K562 (cell line): ENCODE data around the gene UNKL. TPM values are rescaled to one million over a fixed set of nuclear protein-coding genes. Genes with fewer than 3 reads are reported as not detected.
A peak's percentile ranks its signal among the peaks of the same experiment; 100 is the strongest.

ENCODE experiments used
- AFF4 ChIP-seq: sonication (generic); formaldehyde crosslinking; IDR thresholded peaks from 2 replicates; pipeline ENCODE4 v1.8.0; 2023; ENCODE audit warnings: mild to moderate bottlenecking, missing genetic modification reagents
- ARID2 ChIP-seq: fragments of 450-650 bp; IDR thresholded peaks from 2 replicates; pipeline ENCODE4 v1.6.1; 2017; ENCODE audit warnings: antibody characterized with exemption, mild to moderate bottlenecking
- CHD2 ChIP-seq: IDR thresholded peaks from 2 replicates; pipeline ENCODE4 v1.6.1; 2011; ENCODE audit warnings: low read depth, low read length
- DDX20 ChIP-seq: fragments of 450-650 bp; IDR thresholded peaks from 2 replicates; pipeline ENCODE4 v1.6.1; 2016; ENCODE audit warnings: missing genetic modification characterization, low read depth, mild to moderate bottlenecking, missing compliant biosample characterization, moderate library complexity
- FOXP1 ChIP-seq: sonication (generic); formaldehyde crosslinking; IDR thresholded peaks from 2 replicates; pipeline ENCODE4 v1.8.0; 2022; ENCODE audit warnings: mild to moderate bottlenecking, missing genetic modification reagents
- HDAC1 ChIP-seq, 2 experiments: fragments of 450-650 bp; IDR thresholded peaks; 2 replicates each; pipeline ENCODE4 v1.6.1; 2016 to 2017; ENCODE audit warnings: inconsistent platforms in 1 of 2, mild to moderate bottlenecking in 1 of 2, moderate library complexity in 1 of 2
- KDM2B ChIP-seq: fragments of 250-450 bp; sonication (Bioruptor Pico); IDR thresholded peaks from 2 replicates; pipeline ENCODE4 v1.8.0; 2021; ENCODE audit warnings: mild to moderate bottlenecking, moderate library complexity
- KDM4B ChIP-seq, 2 experiments: fragments of 450-650 bp in 1 of 2; sonication (generic) in 1 of 2; IDR thresholded peaks; 2 replicates each; pipeline ENCODE4 v1.6.1; 2016 to 2017; ENCODE audit warnings: borderline replicate concordance in 2 of 2, antibody characterized with exemption in 1 of 2, low read depth in 1 of 2, mild to moderate bottlenecking in 1 of 2
- NUFIP1 ChIP-seq: fragments of 450-650 bp; IDR thresholded peaks from 2 replicates; pipeline ENCODE4 v1.6.1; 2018; ENCODE audit not compliant: partially characterized antibody
- PTBP1 ChIP-seq: fragments of 200-400 bp; formaldehyde crosslinking; IDR thresholded peaks from 2 replicates; pipeline ENCODE4 v1.6.1; 2017; ENCODE audit warnings: low read depth, low read length
- SLC30A9 ChIP-seq: fragments of 250-450 bp; sonication (Bioruptor Pico); IDR thresholded peaks from 2 replicates; pipeline ENCODE4 v1.8.0; 2022; ENCODE audit warnings: mild to moderate bottlenecking, moderate library complexity
- SMAD1 ChIP-seq: fragments of 150-350 bp; IDR thresholded peaks from 2 replicates; pipeline ENCODE4 v1.6.1; 2014; ENCODE audit warnings: low read length, low read depth; ENCODE audit not compliant: partially characterized antibody
- TRIM24 ChIP-seq, 2 experiments: fragments of 450-650 bp; IDR thresholded peaks; 2 replicates each; pipeline ENCODE4 v1.6.1; 2016
- USF2 ChIP-seq: sonication (generic); formaldehyde crosslinking; IDR thresholded peaks from 2 replicates; pipeline ENCODE4 v1.5.0; 2020; ENCODE audit warnings: missing genetic modification reagents
- ZNF311 ChIP-seq: fragments of 250-450 bp; sonication (Bioruptor Pico); IDR thresholded peaks from 2 replicates; pipeline ENCODE4 v1.4.0; 2020; ENCODE audit warnings: mild to moderate bottlenecking, moderate library complexity
- ZNF445 ChIP-seq: fragments of 250-450 bp; sonication (Bioruptor Pico); IDR thresholded peaks from 2 replicates; pipeline ENCODE4 v1.4.0; 2020; ENCODE audit warnings: low read depth, mild to moderate bottlenecking, moderate library complexity
- polyA plus RNA-seq, 8 experiments: library from polyadenylated mRNA; depleted of rRNA in 4 of 8; stranded (reverse) in 5 of 8; unstranded in 3 of 8; fragments of >200 nt; fragmentation: Nextera tagmentation in 2 of 8; fragmentation: Illumina TruSeq in 1 of 8; extraction: Ambion mirVana in 2 of 8; extraction: Trizol in 1 of 8; gene quantifications; 2 replicates each; pipeline versions ENCODE4 v1.2.1 to v1.2.3, GENCODE V29; 2011 to 2014; ENCODE audit warnings: inconsistent platforms in 1 of 8, missing spikeins in 1 of 8
- total RNA-seq, 7 experiments: library from RNA; depleted of rRNA in 6 of 7; stranded (reverse); fragments of >200 nt in 6 of 7; fragmentation: Illumina TruSeq in 2 of 7; extraction: Trizol in 2 of 7; gene quantifications; 2 replicates each; pipeline versions ENCODE4 v1.2.1 to v1.2.3, GENCODE V29; 2011 to 2021; ENCODE audit warnings: low replicate concordance in 1 of 7
- TF ChIP-seq, protein P1 (sequence below): fragments of 450-650 bp; formaldehyde crosslinking; IDR thresholded peaks from 2 replicates; pipeline ENCODE4 v1.4.0; 2020; ENCODE audit warnings: mild to moderate bottlenecking, moderate library complexity
- TF ChIP-seq, protein P2 (sequence below): fragments of 450-650 bp; IDR thresholded peaks from 2 replicates; pipeline ENCODE4 v1.6.1; 2014; ENCODE audit warnings: low read depth, mild to moderate bottlenecking, moderate library complexity, borderline replicate concordance
- TF ChIP-seq, protein P3 (sequence below): fragments of 250-450 bp; sonication (Bioruptor Pico); IDR thresholded peaks from 2 replicates; pipeline ENCODE4 v1.5.0; 2021

UNKL gene
- total and polyA plus RNA-seq, 9 of the 15 experiments (the other 6 are each of a cell fraction or from before 2014, with no cell fraction given): 0.37 to 30.2 (median 5.1) TPM

GRCh38 chr16:1413684-1414531 lies 596 bp downstream of the UNKL start (continued):
- peak; percentile 77 for TF ChIP-seq AFF4 (CRISPR knock-in tag)
- TF ChIP-seq USF2 (CRISPR knock-in tag): 0 out of 2 replicates have a peak, but pooled peaks have one; percentile 17
- no peak for TF ChIP-seq ARID2
- peak in 1 of 2 experiments; percentile 96; a peak in 2 of 4 replicates for TF ChIP-seq TRIM24 (IDR thresholded peaks at IDR 0.05)
- no peak for TF ChIP-seq DDX20 (tag)
- TF ChIP-seq KDM4B (IDR thresholded peaks at IDR 0.05; ENCODE audit: borderline replicate concordance in 2 of 2, low read depth in 1 of 2): no peak; a peak in 1 of 4 replicates
- TF ChIP-seq ZNF311 (CRISPR knock-in tag): no peak
- no peak for TF ChIP-seq PTBP1
- no peak for TF ChIP-seq NUFIP1
- TF ChIP-seq SLC30A9 (CRISPR knock-in tag): no peak
- TF ChIP-seq CHD2: no peak
- no peak for TF ChIP-seq SMAD1
- TF ChIP-seq HDAC1 (IDR thresholded peaks at IDR 0.05): peak in 1 of 2 experiments; percentile 30; a peak in 1 of 4 replicates
- TF ChIP-seq, protein P1, sequence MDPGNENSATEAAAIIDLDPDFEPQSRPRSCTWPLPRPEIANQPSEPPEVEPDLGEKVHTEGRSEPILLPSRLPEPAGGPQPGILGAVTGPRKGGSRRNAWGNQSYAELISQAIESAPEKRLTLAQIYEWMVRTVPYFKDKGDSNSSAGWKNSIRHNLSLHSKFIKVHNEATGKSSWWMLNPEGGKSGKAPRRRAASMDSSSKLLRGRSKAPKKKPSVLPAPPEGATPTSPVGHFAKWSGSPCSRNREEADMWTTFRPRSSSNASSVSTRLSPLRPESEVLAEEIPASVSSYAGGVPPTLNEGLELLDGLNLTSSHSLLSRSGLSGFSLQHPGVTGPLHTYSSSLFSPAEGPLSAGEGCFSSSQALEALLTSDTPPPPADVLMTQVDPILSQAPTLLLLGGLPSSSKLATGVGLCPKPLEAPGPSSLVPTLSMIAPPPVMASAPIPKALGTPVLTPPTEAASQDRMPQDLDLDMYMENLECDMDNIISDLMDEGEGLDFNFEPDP (CRISPR knock-in tag): no peak
- no peak; the same call in 1 of the 2 replicates for TF ChIP-seq FOXP1 (CRISPR knock-in tag)
- TF ChIP-seq KDM2B (CRISPR knock-in tag): 0 out of 2 replicates have a peak, but pooled peaks have one; percentile 33
- TF ChIP-seq, protein P2, sequence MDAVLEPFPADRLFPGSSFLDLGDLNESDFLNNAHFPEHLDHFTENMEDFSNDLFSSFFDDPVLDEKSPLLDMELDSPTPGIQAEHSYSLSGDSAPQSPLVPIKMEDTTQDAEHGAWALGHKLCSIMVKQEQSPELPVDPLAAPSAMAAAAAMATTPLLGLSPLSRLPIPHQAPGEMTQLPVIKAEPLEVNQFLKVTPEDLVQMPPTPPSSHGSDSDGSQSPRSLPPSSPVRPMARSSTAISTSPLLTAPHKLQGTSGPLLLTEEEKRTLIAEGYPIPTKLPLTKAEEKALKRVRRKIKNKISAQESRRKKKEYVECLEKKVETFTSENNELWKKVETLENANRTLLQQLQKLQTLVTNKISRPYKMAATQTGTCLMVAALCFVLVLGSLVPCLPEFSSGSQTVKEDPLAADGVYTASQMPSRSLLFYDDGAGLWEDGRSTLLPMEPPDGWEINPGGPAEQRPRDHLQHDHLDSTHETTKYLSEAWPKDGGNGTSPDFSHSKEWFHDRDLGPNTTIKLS: peak; percentile 17; the same call in 1 of the 2 replicates
- TF ChIP-seq, protein P3, sequence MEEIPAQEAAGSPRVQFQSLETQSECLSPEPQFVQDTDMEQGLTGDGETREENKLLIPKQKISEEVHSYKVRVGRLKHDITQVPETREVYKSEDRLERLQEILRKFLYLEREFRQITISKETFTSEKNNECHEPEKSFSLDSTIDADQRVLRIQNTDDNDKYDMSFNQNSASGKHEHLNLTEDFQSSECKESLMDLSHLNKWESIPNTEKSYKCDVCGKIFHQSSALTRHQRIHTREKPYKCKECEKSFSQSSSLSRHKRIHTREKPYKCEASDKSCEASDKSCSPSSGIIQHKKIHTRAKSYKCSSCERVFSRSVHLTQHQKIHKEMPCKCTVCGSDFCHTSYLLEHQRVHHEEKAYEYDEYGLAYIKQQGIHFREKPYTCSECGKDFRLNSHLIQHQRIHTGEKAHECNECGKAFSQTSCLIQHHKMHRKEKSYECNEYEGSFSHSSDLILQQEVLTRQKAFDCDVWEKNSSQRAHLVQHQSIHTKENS (CRISPR knock-in tag): no peak
- no peak for TF ChIP-seq ZNF445 (CRISPR knock-in tag)
